NT2/D1 (cell line): ENCODE data around the gene RANBP2.
"Not testable (repeated sequence)": the region's sequence is repeated elsewhere in the genome, so short reads cannot be mapped to it uniquely, and the experiment has no call there.

Experiments used
- YY1 ChIP-seq: IDR thresholded peaks from 2 replicates; pipeline ENCODE4 v1.6.1; 2011; ENCODE audit not compliant: insufficient read length, insufficient read depth
- ZNF274 ChIP-seq: IDR thresholded peaks from 2 replicates; pipeline ENCODE4 v1.6.1; 2011; ENCODE audit warnings: mild to moderate bottlenecking, low read depth, low read length

GRCh38 chr2:108677239-108677744, 42.0 kb upstream of the RANBP2 start:
- not testable (repeated sequence) for TF ChIP-seq ZNF274, YY1
